ENCODE measurements around the gene OTUB1.

The OTUB1 gene

DNA sequence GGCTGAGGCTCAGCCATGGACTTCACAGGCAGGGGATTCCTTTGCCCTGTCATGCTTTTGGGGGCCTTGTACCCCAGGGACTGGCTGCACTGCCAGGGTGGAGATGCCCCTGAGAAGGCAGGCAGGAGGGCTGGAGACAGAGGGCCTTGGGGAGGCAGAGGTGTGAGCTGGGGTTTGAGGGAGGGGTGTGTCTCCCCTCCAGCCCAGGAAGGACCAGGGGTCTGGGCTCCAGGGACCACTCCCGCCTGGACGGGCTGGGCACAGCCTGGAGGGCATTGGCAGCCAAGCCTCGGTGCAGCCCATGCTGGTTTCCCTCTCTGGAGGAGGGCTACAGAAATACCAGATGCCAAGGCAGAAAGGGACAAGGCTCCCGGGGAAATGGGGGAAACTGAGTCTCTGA lies 19.5 kb downstream of the OTUB1 start:
- DNase-seq (ENCODE audit: low read depth): no peak

DNA sequence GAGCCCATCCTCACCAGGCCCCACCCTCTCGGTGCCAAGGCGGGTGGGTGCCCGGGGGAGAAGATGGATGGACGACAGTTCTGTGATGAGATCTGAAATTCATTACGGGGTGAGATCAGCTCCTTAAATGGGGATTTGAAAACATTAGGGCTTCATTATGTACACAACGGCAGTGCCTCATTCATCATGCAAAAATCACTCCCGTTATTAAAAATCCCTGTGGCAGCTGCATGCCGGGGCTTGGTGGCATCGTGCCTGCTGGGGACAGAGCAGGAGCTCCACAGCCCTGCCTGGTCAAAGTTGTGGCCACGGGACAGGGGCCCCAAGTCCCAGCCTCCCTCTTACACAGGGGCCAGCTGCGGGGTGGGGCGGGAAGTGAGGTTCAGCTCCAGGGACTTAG lies 20.2 kb downstream of the OTUB1 start:
- no peak for DNase-seq (ENCODE audit: low read depth)

DNA sequence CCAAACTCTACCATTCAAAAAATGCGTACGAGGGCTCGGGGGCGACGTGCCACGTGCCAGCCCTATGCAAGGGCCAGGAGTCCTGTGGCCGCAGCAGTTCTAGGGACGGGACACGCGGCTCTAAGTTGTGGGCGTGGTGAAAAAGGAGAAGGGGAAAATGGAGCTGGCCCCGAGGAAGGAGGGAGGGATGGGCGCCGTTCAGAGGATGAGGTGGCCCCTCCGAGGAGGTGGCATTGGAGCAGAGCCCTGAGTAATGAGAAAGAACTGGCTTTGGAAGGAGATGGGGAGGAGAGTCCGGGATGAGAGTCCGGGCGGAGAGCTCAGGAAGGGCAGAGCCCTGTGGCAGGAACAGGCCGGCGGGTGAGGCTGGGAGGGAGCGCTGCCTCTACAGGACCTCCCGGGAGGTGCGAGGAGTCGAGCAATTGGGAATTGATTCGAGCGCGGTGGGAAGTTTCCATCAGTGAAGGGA lies 21.0 kb downstream of the OTUB1 start:
- DNase-seq (ENCODE audit: low read depth): no peak

DNA sequence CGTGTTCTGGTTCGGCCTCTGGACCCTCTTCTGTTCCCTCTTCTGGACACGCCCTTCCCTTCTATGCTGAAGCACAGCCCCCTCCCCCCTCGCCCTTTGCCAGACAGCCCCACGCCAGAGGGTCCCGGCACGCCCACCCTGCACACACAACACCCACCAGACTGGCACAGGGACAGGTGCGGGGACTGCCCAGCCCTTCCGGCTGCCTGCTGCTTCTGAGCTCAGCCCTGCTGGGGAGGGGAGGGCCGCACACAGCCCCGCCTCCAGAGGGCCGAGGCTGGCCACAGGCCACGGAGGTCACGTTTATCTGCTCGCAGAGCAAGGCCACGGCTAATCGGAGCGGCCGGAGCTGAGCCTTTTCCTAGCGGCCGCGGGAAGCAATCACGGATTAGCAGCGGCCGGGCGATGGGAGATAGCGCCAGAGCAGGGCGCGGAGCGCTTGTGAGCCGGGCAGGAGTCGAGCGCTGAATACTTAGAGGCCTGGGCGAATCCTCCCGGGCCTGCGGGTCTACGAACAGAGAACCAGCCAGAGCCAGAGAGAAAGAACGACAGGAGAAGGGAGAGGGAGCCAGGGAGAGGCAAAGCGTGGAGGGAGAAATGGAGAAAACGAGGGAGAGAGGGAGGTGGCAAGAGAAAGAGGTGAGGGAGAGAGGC lies 21.5 kb downstream of the OTUB1 start:
- no peak for DNase-seq (ENCODE audit: low read depth)

DNA sequence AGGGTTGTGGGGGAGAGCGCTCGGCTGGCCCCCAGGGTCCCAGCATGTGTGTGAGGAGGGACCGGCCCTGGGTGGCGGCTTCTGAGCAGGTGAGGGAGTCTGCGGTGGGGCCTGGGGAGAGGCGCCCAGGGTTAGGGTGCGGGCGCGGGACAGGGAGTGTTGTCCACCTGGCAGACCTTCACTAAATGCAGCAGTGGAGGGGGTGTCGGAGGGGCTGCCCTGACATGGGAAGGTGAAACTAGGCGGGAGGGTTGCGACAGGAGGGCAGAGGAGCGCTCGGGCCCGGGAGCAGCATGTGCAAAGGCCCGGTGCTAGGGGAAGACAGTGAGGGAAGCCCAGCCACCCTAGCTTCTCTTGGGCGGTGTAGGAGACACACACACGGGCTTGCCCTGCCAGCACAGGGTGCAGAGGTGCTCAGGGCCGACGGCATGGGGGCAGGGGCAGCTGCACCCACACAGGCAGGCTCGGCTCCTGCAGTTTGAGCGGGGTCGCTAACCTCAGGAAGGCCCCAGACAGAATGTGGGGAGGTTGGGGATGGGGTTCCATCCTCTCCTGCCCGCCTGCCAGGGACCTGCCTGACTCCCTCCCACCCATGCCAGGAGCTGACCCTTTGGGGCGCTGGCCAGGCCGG lies 22.2 kb downstream of the OTUB1 start:
- DNase-seq (ENCODE audit: low read depth): no peak

DNA sequence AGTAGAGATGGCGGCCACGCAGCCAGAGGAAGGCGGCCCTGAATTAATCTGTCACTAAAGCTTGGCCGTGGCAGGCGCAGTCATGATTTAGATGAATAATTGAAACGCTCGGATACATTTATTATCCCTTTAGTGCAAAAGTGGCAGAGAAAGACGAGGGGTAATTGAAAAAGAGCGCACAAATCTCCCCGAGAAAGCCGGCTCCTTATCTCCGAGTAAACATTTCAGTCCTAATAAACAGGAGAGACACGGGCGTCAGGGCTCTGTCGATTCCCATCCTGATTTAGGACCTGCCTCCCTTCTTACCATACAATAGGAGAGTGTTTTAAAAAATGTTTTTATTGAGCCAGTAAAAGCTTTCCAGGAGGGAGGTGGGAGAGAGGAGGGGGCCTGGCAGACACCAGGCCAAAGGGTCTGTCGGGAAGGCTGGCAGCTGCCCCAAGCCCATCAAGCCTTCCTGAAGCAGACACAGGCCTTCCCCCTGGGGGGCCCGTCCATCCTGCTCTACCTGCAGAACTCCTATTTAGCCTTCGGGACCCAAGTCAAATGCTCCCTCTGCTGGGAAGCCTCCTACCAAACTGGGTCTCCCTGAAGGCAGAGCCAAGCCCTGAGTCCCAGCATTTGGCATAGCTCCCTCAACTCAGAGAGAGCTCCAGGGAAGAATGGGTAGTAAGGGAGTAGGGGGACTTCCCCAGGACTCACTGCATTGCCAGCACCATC lies 22.8 kb downstream of the OTUB1 start:
- no peak for DNase-seq (ENCODE audit: low read depth)

DNA sequence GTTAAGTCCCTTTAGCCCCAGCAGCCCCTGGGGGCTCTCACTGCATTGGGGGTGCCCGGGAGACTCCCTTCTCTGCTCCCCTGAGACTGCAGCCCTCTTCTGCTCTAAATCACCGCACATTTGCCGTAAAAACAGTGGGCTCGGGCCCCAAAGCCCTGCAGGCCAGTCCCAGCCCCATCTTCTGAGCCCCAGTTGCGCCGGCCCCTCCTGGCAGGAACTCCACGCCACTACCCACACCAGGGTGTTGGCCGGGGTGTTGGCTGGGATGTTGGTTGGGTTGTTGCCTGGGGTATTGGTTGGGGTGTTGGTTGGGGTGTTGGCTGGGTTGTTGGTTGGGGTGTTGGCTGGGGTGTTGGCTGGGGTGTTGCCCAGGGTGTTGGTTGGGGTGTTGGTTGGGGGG lies 23.5 kb downstream of the OTUB1 start:
- no peak for DNase-seq (ENCODE audit: low read depth)

DNA sequence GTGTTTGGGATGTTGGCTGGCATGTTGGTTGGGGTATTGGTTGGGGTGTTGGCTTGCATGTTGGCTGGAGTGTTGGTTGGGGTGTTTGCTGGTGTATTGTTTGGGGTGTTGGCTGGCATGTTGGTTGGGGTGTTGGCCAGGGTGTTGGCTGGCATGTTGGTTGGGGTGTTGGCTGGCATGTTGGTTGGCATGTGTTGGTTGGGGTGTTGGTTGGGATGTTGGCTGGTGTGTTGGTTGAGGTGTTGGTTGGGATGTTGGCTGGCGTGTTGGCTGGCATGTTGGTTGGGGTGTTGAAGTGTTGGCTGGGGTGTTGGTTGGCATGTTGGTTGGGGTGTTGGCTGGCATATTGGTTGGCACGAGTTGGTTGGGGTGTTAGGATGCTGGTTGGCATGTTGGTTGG lies 24.5 kb downstream of the OTUB1 start:
- DNase-seq (ENCODE audit: low read depth): no peak

DNA sequence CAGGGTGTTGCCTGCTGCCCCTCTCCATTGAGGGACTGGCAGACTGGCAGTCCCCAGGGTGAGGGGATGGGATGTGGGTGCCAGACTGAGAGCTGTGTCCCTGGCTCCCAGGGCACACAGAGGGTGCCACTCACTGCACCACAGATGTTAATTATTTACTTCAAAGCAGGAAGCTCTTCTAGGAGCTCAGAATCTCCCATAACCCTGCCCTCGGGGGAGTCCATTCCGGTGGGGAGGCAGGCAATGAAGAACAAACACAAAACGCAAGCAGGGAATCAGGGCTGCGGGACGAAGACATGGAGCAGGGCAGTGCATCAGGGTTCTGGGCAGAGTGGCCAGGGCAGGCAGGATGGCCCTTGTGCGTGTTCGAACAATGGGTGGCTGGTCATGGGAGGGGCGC lies 25.1 kb downstream of the OTUB1 start:
- DNase-seq (ENCODE audit: low read depth): no peak

DNA sequence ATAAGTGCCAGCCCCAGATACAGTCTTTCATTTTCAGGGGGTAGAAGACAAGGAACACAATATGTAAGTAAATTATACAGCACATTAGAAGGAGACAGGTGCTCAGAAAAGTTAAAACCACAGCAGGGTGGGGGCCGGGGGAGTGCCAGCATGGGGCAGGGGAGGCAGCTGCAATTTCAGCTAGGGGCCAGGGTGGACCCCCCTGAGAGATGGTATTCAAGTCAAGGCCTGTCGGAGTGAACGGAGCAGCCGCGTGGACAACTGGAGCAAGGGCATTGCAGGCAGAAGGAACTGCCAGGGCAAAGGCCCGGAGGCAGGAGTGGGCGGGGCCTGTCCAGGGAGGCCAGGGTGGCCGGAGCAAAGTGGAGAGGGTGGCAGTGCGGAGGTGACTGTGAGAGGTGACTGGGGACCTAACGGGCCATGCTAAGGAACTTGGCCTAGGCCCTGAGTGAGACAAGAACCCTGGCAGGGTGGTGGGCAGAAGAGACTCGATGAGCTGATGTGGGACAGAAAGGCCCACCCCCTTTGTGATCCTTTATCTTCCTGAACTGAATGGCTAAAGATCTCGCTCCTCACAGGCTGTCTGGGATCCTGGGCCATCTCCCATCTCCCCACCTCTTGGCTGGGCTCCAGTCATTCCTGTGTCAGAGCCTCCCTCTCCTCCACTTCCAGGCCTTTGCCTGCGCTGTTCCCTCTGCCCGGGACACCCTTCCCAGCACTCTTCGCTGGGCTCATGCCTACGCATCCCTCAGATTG lies 27.1 kb downstream of the OTUB1 start:
- DNase-seq (ENCODE audit: low read depth): no peak

DNA sequence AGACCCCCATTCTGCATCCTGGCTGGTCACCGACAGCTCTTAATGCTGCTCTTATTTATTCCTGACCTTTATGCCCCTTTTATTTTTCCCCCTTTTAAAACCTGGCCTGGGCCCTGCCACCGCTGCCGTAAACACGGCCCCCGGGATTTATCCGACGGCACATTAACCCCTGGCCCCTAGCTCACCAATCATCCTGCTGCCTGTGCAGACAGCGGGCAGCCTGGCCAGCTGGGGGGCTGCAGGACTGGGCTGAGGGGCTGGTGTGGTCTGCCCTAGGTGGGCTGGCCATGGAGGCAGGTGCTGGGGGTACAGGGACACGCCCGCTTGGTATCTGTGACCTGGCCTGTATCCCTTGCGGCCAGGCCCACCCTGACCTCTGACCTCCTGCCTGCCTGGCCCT lies 28.1 kb downstream of the OTUB1 start:
- no peak for DNase-seq (ENCODE audit: low read depth)

DNA sequence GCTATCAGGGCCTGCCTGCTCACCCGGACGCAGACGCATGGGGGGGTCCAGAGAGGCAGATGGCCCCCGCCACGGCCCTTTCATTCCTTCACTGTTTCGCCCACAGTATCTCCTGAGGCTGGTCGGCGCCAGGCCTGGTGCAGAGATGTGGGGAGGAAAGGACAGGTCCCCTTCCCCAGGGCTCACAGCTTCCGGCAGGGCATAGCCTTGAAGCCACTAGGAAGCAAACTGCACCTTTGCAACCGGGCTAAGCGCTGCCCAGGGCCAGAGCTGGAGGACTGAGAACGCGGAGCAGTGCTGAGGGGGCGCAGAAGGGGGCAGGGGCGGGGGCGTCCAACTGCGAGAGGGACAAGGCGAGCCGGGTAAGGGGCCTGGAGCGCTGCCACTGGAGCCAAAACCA lies 29.3 kb downstream of the OTUB1 start:
- DNase-seq (ENCODE audit: low read depth): no peak

DNA sequence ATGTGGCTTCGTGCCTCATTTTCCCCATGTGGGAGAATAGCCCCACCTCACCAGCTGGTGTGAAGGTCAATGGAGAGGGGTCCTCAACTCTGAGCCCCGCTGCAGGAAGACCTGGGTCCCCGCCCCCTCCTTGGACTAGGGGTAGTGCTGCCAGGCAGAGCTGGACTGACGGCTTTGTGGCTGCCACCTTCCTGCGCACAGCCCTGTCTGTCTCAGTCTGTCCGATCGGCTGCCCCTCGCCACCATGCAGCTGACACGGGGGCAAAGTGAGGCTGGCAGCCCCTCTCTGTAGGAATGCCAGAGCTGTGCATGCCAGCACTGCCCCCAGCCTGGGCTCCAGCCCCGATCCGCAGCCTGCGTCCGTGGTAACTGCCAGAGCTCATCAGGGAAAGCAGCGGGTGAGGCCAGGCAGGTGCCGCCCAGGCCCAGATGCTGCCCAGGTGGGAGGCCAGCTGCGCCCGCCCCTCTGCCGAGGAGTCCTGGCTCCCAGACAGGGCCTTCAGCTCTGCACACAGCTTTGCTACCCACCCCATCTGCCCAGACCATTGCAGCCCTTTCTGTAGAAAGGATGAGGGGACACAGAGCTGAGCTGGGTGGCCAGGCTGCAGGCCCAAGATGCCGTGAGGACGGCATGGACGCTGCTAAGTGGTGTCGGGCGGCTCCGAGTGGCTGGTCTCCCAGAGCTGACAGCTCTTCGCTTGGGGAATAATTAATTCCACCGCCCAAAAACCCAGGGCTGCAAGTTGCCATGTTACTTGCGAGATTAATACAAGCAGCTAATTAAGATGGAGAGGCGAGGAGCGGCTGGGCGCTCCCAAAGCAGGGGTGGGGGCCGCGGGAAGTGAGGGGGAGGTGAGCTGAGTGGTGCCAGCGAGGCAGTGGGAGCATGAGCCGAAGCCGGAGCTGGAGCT lies 30.0 kb downstream of the OTUB1 start:
- DNase-seq (ENCODE audit: low read depth): no peak

DNA sequence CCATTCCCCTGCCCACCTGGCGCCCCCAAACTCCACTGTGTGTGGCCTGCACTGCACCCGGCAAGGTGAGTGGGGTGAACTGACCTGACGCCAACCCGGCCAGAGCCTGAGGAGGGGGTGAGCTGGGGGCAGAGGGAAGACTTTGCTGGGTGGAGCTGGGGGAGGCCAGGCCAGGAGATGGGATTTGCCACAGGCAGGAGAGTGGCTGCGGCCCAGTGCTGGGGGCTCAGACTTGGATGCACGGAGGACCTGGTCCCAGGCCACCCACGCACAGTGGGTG lies 31.6 kb downstream of the OTUB1 start:
- no peak for DNase-seq (ENCODE audit: low read depth)

DNA sequence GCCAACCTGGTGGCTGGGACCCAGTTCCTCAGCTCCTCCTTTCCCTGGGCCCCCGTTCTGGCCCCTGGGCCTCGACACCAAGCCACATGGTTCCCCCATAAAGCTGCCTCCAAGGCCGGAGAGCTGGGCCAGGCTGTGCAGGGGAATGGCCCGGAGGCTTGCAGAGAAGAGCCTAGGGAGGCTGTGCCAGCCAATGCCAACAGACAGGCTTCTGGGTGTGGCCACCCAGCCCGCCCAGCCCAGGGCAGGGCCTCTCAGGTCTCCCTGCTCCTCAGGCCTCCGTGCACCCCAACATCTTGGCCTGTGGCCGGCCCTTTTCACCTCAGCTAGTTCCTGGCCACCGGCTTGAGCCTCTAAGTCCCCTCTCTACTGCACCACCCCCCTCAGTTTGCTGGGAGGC lies 32.1 kb downstream of the OTUB1 start:
- no peak for DNase-seq (ENCODE audit: low read depth)

DNA sequence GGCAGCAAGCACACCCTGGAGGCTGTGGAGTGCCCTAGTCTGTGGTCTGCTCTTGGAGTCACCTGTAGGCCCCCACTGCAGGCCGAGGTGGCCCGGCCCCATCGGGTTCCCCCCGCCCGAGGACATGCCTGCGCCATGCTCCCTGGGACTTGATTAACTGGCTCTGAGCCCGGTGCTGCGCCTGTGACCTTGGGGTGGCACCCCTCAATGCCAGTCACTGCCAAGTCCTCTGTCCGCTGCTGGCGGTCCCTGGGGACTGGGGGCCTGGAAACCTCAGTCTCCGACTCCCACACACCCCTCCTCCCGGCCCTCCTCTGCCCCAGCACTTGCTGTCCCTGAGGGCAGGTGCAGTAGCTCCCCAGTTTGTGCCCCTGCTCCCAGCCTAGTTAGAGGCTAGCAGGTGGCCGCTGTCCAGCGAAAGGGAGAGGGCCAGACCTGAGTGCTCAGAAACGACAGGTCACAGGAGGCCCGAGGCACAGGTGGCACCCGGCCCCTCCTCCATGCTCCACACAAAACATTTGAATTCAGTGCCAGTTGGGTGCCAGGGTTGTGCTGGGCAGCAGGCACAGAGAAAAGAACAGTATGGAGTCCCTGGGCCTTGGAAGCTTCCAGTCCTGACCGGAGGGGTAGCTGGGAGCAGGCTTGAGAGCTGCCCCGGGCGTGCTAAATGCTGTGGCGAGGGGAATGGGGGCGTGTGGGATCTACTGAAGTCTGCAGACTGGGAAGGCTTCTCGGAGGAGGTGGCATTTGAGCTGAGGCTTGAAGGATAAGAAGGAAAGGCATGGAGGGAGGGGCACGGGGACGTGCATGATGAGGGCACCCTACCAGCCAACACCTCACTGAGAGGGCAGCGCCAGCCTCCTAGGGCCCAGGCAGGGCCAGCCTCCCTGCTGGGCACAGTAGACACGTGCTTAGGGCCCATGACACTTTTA lies 33.1 kb downstream of the OTUB1 start:
- DNase-seq (ENCODE audit: low read depth): no peak

DNA sequence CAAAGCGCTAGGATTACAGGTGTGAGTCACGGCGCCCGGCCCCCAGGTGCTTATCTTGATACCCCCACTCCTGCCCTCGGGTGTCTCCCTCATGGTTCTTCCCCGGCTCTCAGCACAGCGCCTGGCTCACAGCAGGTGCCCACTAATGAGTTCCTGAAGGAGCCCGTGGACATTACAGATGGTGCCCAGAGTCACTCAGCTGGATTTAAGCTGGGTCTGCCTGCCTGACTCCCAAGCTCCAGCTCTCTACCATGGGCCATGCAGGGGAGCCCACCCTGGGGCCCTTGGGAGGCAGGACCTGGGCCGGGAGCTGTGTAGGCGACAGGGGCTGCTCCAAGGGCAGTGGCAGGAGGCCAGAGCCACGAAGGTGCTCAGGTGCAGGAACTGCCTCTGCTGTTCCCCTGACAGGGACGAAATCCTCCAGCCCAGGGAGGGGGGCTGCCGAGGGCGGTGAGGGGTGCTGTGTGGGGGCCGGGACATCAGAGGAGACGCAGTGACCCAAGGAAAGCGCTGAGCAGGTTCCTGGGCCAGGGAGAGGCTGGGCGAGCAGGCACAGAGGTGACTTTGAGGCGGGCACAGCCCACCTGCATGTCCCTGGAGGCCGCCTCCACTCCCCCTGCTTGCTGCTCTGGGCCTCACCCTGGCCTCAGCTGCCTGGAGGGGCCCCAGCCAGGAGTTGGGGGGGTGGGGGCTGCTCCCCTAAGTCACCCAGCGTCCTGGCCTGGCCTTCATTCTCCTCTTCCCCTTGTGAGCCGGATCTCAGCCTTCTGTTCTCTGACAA lies 34.9 kb downstream of the OTUB1 start:
- DNase-seq (ENCODE audit: low read depth): no peak

DNA sequence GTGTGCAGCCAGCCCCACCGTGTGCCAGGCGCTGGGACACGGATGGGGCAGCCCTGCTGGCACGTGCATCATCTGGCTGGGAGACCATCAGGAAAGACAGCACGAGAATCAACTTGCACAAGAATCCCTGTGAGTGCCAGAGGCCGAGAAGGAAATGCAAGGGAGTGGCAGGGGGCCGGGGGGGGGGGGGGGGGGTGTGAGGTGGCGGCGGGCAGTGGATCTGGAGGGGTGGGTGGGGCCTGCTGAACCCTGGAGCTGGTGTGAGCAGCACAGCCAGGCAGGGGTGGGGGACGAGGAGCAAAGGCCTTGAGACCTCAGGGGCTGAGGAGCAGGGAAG lies 35.5 kb downstream of the OTUB1 start:
- DNase-seq (ENCODE audit: low read depth): no peak

DNA sequence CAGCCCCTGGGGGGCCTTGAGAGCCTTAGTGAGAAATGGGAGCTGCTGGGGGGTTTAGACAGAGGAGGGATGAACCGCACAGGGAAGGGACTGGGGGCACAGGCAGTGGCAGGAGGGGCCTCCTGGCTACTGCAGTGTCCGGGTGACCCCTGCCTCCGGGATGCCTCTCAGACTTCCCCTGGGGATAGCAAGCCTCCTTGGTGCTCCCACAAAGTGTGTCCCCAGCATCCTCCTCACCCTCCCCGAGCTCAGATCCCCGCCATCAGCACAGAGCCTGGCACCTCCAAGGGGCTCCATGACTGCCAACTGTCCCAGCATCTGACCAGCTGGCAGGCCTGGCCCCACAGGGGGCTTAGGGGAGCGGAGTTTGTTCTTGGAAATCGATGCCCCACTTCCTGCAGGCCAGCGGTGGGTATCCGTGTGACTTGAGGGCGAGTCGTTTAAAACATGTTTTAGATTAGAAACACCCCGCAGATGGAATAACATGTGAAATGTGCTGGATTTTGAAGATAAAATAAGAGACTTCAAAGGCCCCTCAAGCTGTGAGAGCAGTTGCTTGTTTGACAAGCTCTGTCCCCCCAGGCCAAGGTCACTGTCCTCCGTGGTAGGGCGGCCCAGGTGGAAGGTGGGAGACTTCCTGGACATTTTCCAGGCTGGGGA lies 36.0 kb downstream of the OTUB1 start:
- DNase-seq (ENCODE audit: low read depth): no peak

Data from stimulated activated CD8-positive, alpha-beta memory T cell treated with anti-CD3 and anti-CD28 coated beads, Interleukin-7, amount 100 ng/mL, for 24 hours (primary cell).